IPS DF 4.7 (cell line): ENCODE data around the gene RIIAD1.

Experiments used
- DNase-seq: peaks from one replicate; pipeline ENCODE4 v3.0.0-alpha.2; 2013; ENCODE audit warnings: low spot score; ENCODE audit errors: extremely low read depth

RIIAD1 gene

GRCh38 chr1:151710187-151710840 lies 11.0 kb upstream of the RIIAD1 start:
- DNase-seq: no peak

DNA sequence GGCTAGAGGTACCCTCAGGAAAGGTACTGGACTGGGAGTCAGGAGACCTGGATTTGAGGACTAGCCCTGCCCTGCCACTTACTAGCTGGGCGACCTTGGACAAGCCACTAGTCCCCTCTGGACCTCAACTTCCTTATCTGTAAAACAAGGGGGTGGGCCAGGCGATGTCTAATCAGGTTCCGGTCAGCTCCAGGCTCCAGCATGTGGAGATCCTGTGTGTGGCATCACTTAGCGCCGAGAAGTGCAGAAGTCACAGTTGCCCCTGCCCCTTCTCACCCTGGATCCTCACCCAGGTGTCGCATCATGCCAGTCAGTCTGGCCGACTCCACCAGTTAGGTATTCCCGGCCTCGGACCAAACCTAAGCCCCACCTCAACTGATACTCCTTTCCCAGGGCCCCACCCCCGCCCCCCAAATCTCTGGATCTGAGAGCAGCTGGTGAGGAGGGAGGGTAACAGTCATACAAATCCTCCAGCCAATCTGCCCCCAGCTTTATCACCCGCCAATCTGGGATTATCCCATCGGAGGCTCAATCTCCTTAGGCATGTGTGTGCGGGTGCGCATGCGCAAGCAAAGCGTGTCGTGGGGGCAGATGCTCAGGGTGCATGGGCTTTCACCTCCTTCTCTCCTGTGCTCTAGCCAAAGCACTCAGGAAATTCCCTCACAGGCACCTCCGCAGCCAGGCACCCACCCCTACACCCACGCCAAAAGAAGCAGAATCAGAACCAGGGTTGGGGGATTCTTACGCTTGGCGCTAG lies 10.1 kb upstream of the RIIAD1 start:
- DNase-seq: no peak

DNA sequence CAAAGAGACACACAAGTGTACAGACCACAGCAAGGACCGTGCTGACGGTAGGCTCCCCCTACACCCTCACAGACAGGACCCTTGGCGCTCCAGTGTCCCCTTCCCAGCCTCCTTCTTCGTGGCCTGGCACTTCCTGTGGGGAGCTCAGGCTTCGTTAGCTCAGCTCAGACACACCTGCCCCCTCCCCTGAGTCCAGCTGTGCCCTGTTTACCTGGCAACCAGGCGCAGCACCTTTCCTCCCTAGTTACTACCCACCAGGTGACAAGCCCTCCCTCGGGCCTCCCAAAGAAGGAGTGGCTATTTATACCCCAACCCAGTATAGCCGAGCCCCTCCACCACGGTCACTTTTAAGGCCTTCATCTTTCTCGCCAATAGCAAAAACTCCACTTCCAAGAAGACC lies 9.4 kb upstream of the RIIAD1 start:
- DNase-seq: no peak

- DNase-seq: no peak
Measured at GRCh38 chr1:151713044-151713443, 8.3 kb upstream of the RIIAD1 start.

DNA sequence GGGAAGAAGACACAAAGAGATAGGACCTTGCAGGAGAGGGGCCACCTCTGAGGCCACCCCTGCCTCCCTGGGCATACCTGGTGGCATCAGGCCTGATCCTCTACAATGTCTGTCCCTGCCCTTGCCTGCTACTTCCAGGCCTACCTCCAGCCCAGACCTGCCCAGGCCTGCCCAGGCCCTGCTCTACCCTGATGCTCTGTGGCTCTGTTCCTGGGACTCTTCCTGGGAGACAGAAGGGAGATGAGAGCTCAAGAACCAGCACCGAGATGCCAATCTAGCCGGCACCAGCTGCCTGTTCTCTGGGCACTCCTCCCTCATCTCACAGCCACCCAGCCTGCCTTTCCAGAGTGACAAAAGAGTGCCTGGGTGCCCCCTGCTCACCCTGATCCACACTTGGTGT lies 7.4 kb upstream of the RIIAD1 start:
- no peak for DNase-seq

GRCh38 chr1:151714820-151715725 lies 6.2 kb upstream of the RIIAD1 start:
- DNase-seq: no peak

DNA sequence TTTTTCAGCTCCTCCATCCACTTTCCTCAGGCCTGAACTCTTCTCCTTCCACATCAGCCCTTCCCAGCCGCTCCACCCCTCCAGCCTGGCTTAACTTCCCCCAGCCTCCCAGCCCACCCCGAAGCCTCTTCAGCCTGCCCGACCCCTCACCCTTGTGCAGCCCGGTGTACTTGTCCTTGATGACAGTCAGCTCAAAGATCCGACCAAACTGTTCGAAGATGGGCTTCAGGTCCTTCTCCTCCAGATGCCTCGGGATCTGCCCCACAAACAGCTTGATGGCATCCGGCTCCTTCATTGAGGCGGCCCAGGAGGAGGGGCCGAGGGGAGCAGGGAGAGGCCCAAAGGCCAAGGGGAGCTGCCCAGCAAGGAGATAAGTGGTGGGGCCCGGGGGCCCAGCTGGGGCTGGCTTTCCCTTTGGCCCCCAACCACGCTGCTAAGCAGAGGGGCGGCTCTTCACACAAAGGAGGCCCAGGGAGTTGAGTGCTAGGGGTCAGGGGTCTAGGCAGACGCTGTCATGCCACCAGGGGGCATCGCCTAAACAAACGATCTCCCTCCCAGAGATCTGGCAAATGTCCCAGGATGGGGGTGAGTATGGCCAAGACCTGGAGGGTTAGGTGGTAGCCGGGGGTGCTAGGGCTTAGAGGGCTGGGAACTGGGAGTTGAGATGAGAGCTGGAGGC lies 5.5 kb upstream of the RIIAD1 start:
- no peak for DNase-seq

- DNase-seq: no peak
Measured at GRCh38 chr1:151716405-151716762, 4.9 kb upstream of the RIIAD1 start.

DNA sequence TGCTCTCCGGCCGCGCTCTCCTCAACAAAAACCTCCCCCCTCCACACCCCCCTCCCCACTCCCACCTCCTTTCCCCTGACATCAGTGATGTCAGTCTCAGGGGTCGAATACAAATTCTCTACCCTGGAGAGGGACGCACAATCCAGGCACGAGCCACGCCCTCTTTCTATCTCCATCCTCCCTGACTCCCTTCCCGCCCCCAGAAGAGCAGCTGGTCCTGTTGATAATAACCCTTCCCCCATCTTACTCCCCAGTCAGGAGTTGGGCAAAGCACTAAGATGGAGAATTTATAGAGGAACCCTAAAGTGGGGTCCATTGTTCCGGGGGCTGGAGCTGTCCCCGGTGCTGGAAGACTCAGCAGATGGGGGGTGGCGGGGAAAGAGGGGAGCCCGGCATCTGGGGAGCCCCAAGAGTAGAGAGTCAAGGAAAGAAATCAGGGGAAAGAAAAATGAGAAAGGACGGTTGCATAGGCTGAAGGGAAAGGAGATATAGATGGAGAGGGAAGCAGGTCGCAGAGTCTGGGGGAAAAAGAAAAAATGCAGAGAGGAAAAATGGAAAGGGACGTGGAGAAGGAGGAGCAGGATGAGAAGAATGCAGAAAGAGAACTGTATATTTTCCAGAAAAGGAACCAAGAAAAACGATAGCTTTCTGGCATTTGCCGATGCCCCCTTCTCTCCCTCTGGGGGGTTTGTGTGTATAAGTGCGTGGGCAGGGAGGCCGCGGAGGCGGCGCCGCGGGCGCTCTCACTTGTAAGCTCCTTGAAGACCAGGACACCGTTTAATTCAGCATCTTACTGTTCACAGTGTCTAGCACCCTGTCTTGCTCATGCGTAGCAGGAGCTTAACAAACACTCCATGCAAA lies 4.3 kb upstream of the RIIAD1 start, which contains the start of gene CELF3:
Gene CELF3 (minus strand): TSS at position 33 of the 861 bp plus-strand sequence. CDS start 783 bp downstream, outside the sequence.
- no peak for DNase-seq

DNA sequence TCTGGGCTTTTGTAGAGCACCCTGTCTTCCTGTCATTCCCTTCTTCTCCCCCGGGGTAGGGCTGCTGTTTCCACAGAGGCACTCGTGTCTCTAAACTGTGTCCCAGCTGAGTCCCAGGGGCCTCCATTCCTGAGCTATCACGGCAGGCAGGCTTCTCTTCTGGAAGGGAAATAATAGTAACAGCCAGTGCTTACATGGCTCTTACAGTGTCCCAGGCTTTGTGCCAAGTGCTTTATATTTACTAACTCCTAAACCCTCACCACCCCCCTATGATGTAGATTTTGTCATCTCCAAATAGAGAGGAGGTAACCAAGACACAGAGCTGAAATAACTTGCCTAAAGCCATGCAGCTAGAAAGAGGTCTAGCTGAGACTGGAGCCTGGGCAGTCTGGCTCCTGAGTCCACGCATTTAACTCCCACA lies 3.3 kb upstream of the RIIAD1 start:
- DNase-seq: no peak

- no peak for DNase-seq
Measured at GRCh38 chr1:151718666-151719065, 2.7 kb upstream of the RIIAD1 start.

DNA sequence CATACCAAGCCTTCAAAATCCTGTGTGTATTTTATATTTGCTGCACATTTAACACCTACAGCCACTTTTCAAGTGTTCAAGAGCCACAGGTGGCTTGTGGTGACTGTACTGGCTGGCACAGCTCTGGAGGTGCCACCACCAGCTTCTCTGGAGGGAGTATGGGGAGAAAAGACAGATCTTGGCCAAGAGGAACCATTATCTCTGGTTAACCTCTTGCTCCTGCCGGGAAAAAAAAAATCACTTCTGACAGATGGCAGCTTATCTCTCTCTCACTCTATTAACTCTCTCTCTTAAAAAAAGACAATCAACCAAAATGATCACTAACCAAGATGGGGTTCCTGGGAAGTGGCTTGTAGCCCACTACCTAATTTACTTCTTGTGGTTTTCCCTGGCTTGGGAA lies 1.2 kb upstream of the RIIAD1 start:
- DNase-seq: no peak

DNA sequence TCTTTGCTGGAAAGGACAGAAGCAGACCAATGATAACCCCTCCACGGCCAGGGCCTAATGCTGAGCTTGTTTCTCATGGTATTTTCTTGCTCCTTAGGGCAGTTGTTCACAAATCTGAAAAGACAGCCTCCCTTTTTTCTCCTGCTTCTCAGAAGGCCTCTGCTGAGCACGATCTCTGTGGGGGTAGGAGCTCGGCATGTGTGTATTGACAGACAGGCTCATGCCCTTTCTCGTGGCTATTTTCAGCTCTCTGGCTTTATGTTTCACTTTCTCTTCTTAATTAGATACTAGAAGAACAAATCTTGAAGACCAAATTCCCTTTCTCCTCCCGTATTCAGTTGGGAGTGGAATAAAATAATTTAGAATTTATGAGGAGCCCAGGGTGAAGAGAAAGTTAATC lies 768 bp upstream of the RIIAD1 start:
- DNase-seq: no peak

DNA sequence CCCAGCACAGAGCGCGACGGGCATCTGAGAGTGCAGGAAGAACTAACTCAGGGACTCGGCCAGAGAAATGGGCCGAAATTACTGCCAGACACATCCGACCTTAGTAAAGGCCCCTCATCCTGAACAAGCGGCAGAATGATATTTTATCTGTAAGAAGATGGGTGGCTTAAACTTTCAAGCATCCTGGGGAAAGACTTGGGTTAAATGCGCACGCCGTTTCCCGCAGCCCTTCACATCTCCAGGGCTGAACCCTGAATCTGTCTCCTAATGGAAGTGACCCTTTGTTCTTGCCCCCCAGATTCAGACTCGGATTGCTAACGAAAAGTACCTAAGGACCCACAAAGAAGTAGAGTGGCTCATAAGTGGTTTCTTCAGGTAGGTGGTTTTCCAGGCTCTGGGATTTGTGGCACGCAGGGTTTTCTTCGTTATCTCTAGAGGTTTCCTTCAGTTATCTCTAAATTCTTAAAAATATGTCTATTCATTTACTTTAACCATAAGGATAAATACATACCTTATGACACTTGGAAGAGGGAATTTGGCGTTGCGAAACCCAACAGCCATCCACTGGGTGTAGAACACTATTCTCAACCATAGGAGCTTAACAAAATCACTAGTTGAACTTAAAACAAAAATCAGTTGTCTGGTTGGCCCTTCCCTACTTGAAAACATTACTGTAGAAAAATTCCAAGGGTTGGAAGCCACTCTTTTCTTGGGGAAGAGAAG lies 627 bp downstream of the RIIAD1 start:
- DNase-seq: no peak

GRCh38 chr1:151723726-151724370 lies 2.5 kb downstream of the RIIAD1 start:
- no peak for DNase-seq

GRCh38 chr1:151728151-151729054 lies 7.1 kb downstream of the RIIAD1 start:
- no peak for DNase-seq

DNA sequence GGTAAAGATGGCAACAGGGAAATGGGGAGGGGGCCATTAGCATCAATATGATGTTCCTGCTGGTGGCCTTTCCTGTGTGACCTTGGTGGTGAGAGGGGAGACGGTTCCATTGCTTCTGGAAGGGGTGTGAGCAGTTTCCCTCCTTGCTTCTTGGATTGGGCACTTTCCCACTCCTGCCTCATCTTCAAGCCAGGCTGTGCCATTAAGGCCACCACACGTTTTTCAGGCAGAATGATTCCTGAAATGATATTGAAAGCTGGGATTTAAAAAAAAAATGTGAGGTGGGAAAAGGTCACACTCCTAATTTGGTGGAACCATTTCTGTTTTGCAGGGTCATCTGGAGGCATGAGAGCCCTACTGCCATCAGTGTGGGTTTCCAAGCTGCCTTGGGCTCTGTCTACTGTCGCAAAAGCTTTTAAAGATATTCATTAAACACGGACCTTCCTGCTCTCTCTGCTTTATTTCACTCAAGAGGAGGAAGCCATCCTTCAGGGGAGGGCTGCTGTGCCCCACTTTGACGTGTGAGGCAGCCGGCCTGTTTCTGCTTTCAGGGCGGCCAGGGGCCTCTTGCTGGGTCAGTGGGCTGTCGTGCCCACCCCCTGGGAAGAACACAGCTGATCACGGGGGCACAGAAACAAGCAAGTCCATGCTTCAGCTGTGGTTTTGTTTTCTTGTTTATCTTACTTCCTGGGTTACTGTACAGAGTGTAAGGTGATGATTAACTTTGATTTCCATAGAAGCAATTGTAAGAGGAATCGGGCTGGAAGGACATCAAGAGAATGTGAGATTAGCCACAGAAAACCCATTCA lies 8.0 kb downstream of the RIIAD1 start:
- no peak for DNase-seq

DNA sequence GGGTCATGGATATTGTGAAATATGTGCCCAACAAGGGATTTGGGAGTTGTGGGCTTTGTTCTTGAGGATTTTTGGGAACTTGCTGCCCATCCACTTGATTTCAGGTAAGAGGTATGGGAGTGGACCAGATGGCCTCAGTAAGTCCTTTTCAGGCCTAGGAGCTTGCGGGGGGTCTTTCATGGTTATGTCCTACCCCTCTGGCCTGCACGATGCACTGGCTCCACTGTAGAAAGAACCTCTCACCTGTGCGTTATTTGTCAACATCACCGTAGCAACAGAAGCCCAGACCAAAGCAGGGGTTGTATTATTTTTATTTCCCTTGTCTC lies 8.6 kb downstream of the RIIAD1 start:
- no peak for DNase-seq
